SJSA1 (cell line): ENCODE results near the gene IPO13. TPM values are rescaled to one million over a fixed set of nuclear protein-coding genes. Genes with fewer than 3 reads are reported as not detected.

Experiments
- DNase-seq, 2 experiments: peaks; one replicate each; pipeline ENCODE4 v3.0.0-alpha.2; 2015 to 2020; ENCODE audit warnings: low spot score in 2 of 2, low read depth in 1 of 2
- H3K27ac ChIP-seq: fragments of 250-450 bp; sonication (Bioruptor Pico); 2 replicates; pipeline ENCODE4 v1.5.1; 2020; ENCODE audit warnings: mild to moderate bottlenecking, moderate library complexity
- H3K27me3 ChIP-seq: fragments of 250-450 bp; sonication (Bioruptor Pico); replicated peaks from 2 replicates; pipeline ENCODE4 v1.5.1; 2020; ENCODE audit warnings: mild to moderate bottlenecking, moderate library complexity
- H3K36me3 ChIP-seq: fragments of 250-450 bp; sonication (Bioruptor Pico); 2 replicates; pipeline ENCODE4 v1.5.1; 2020; ENCODE audit warnings: mild to moderate bottlenecking
- H3K4me1 ChIP-seq: fragments of 250-450 bp; sonication (Bioruptor Pico); replicated peaks from 2 replicates; pipeline ENCODE4 v1.6.1; 2021; ENCODE audit warnings: mild to moderate bottlenecking
- H3K4me3 ChIP-seq: fragments of 250-450 bp; sonication (Bioruptor Pico); 2 replicates; pipeline ENCODE4 v1.5.1; 2020; ENCODE audit warnings: mild to moderate bottlenecking
- H3K9me3 ChIP-seq: fragments of 250-450 bp; sonication (Bioruptor Pico); replicated peaks from 2 replicates; pipeline ENCODE4 v1.5.1; 2020; ENCODE audit warnings: mild to moderate bottlenecking
- total RNA-seq: library from RNA; depleted of rRNA; stranded (reverse); fragments of >200 nt; shearing (Covaris generic); gene quantifications from 2 replicates; pipeline ENCODE4 v1.2.3, GENCODE V29; 2014

The IPO13 gene
- total RNA-seq, 1 experiment from 2014 or later, result 25.8 TPM

DNA sequence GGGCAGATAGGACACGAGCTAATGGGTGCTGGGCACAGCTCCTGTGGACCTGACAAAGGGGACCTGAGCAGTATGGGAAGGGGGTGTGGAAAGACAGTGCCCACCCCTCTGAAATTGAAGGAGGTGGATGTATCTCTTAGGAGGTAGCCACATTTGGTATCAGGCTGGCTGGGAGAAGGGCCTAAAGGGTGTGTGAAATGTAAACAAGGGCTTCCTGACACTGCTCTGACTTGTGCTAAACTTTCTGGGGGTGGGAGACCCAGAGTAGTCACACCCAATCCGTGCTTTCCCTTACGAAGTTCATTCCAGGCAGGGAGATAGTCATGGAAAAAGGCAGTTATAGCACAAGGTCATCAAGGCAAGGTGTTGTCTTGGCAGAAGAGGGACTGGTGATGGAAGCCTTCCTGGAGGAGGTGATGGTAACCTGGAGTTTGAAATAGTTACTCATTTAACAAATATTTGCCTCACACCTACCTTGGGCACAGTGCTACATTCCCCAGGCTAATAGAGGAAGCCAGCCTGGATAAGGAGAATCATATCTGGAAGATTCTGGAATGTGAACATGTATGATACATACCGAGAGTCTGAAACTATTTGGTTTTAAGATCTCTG lies 39.3 kb downstream of the IPO13 start:
- Histone ChIP-seq H3K4me1 (peaks cover 5% of the 10 kb centered on the region), H3K27me3 (no peaks in the 10 kb centered on the region), H3K9me3 (no peaks in the 10 kb centered on the region), H3K27ac (no peak overlapping the region), H3K4me3 (no peak overlapping the region), H3K36me3 (peaks cover 41% of the 10 kb centered on the region)
- no peak for DNase-seq

DNA sequence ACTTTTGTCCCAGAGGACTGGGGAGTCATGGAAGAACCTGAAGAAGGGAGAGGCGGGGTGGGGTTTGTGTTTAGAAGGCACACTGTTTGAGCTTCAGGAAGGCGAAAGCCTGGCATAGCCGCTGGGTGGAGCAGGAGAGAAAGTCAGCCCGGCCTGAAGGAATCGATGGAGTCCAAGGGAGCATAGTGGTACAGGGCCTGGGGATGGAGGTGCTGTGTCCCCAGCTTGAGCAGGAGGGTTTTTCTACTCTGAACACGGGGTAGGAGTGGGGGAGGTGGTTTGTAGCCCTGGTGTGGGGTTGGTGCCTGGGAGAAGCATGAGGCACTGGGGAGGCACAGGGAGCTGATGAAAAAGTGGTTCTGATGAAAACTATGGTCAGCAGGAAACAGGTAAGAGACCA lies 40.0 kb downstream of the IPO13 start:
- no peak for DNase-seq
- no peak overlapping the region for H3K27ac ChIP-seq
- H3K4me3 ChIP-seq, result no peak overlapping the region
- H3K4me1 ChIP-seq, result peaks cover 8% of the 10 kb centered on the region
- H3K9me3 ChIP-seq, result no peaks in the 10 kb centered on the region
- H3K27me3 ChIP-seq, result no peaks in the 10 kb centered on the region
- H3K36me3 ChIP-seq, result peaks cover 36% of the 10 kb centered on the region

DNA sequence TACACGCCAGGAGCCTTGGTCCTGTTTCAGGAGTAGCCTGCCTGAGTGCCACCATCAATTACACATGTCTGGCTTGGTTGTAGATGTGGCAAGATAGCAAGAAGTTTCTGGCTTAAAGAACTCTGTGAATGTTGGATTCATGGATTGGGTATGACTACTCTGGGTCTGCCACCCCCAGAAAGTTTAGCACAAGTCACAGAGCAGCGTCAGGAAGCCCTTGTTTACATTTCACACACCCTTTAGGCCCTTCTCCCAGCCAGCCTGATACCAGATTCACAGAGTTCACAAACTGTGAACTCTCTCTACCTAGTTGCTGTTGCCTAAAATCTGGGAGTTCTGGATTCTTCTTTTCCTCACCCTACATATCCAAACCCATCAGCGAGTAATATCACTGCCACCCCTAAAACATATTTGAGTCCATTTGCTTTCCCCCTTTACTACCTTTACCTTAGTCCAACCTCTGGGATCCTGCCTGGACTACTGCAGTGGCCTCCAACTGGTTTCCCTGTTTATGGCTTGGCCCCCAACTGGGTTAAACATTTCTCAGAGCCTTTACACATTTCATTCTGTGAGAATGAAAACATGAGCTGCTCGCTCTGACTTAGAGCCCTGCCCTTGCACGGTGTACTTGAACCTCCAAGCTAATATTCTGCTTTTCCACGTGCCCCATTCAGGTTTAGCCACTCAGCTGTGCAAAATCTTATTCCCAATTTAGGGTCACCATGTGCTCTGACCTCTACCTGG lies 40.6 kb downstream of the IPO13 start:
- H3K27ac ChIP-seq, result no peak overlapping the region

GRCh38 chr1:43990271-43991199 lies 43.8 kb downstream of the IPO13 start:
- Histone ChIP-seq H3K36me3 (peaks cover 11% of the 10 kb centered on the region; the same call in 1 of the 2 replicates), H3K4me3 (peak overlapping the region; percentile 47), H3K9me3 (no peaks in the 10 kb centered on the region), H3K27ac (peak overlapping the region; percentile 34), H3K27me3 (no peaks in the 10 kb centered on the region), H3K4me1 (peaks cover 8% of the 10 kb centered on the region)
- no peak for DNase-seq

More for the DNA sequence above, 40.6 kb downstream of the IPO13 start:
- Histone ChIP-seq H3K4me3 (no peak overlapping the region), H3K4me1 (peaks cover 8% of the 10 kb centered on the region), H3K36me3 (peaks cover 30% of the 10 kb centered on the region), H3K27me3 (no peaks in the 10 kb centered on the region), H3K9me3 (no peaks in the 10 kb centered on the region)
- no peak for DNase-seq

- Histone ChIP-seq H3K4me3 (peak overlapping the region; percentile 47), H3K27ac (peak overlapping the region; percentile 34), H3K4me1 (peaks cover 8% of the 10 kb centered on the region), H3K36me3 (peaks cover 5% of the 10 kb centered on the region; the same call in 1 of the 2 replicates), H3K9me3 (no peaks in the 10 kb centered on the region), H3K27me3 (no peaks in the 10 kb centered on the region)
- DNase-seq, result no peak
Observed at GRCh38 chr1:43991200-43991475, 44.4 kb downstream of the IPO13 start.

GRCh38 chr1:43991476-43992231 lies 44.9 kb downstream of the IPO13 start, which contains the start of gene CCDC24:
Gene CCDC24 (plus strand): TSS chr1:43991599. CDS start chr1:43991879, 280 bp downstream.
- Histone ChIP-seq H3K36me3 (no peaks in the 10 kb centered on the region), H3K4me3 (peak within 1 kb of the TSS; percentile 47), H3K27ac (peak within 1 kb of the TSS; percentile 34), H3K9me3 (no peaks in the 10 kb centered on the region), H3K4me1 (peaks cover 8% of the 10 kb centered on the region), H3K27me3 (no peaks in the 10 kb centered on the region)
- peak; percentile 78 to 91 for DNase-seq

DNA sequence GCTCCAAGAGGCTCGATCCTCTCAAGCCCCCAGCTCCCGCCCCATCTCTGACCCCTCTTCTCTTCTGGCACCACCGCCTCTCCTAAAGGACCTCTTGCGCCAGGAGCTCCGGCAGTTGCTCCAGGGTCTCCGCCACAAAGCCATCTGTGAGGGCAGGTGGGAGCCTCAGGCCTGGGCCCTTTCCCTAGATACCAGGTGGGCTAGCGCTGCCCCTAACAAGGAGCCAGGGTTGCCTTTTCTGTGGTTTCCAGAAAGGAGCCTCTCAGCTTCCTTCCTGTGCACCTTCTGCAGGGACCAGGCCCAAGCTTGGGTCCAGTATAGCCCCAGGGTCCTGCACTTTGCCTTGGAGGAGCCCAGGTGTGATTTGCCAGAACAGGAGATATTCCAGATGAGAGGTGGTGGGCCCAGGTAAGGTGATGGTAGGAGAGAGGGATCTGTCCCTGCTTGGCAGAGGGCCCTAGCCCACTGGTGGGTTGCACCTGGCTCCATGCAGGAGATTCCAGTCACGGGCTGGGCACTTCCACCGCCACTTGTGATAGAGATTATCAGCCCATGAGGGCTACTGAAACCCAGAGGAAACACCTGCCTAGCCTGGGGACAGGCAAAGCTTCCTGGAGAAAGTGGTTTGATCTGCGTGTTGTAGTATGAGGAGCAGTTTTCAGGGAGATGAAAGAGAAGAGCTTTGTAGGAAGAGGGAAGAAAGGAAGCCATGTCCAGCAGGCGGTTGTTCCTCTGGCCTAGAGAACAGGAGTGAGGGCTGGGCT lies 45.7 kb downstream of the IPO13 start:
- Histone ChIP-seq H3K4me3 (peak overlapping the region; percentile 47), H3K27ac (no peak overlapping the region), H3K4me1 (peaks cover 8% of the 10 kb centered on the region), H3K36me3 (no peaks in the 10 kb centered on the region), H3K27me3 (no peaks in the 10 kb centered on the region), H3K9me3 (no peaks in the 10 kb centered on the region)
- DNase-seq, result no peak

DNA sequence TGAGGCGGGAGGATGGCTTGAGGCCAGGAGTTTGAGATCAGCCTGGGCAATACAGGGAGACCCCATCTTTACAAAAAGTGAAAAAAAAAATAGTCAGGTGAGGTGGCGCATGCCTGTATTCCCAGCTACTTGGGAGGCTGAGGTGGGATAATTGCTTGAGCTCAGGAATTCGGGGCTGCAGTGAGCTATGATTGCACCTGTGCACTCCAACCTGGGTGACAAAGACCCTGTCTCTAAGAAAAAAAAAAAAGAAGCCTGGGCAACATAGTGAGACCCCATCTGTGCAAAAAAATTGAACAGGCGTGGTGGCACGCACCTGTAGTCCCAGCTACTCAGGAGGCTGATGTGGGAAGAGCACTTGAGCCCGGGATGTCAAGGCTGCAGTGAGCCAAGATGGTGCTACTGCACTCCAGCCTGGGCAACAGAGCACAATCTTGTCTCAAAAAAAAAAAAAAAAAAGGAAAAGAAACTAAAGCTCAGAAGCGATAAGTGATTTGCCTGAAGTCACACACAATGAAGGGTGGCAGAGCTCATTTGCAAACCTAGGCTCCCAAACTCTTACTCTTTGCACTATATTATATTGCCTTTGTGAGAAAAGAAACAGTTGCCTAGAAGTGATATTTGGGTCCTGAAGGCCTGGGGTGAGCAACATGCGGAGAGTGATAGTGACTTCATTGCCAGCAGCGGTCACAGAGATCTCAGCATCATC lies 46.6 kb downstream of the IPO13 start:
- Histone ChIP-seq H3K4me3 (no peak overlapping the region), H3K36me3 (no peaks in the 10 kb centered on the region), H3K4me1 (peaks cover 10% of the 10 kb centered on the region), H3K9me3 (no peaks in the 10 kb centered on the region), H3K27ac (no peak overlapping the region), H3K27me3 (no peaks in the 10 kb centered on the region)
- DNase-seq, result no peak

- Histone ChIP-seq H3K4me3 (no peak overlapping the region), H3K4me1 (peaks cover 13% of the 10 kb centered on the region)
- no peak for DNase-seq
Observed at GRCh38 chr1:43994071-43994470, 47.3 kb downstream of the IPO13 start.

GRCh38 chr1:43994794-43995790 lies 48.3 kb downstream of the IPO13 start:
- no peak overlapping the region for H3K4me3 ChIP-seq
- DNase-seq, result no peak
- no peak overlapping the region for H3K27ac ChIP-seq
- no peaks in the 10 kb centered on the region for H3K36me3 ChIP-seq
- no peaks in the 10 kb centered on the region for H3K27me3 ChIP-seq
- H3K9me3 ChIP-seq, result no peaks in the 10 kb centered on the region
- H3K4me1 ChIP-seq, result peaks cover 13% of the 10 kb centered on the region

More at GRCh38 chr1:43994071-43994470, 47.3 kb downstream of the IPO13 start:
- no peaks in the 10 kb centered on the region for H3K9me3 ChIP-seq
- H3K36me3 ChIP-seq, result no peaks in the 10 kb centered on the region
- H3K27ac ChIP-seq, result no peak overlapping the region
- H3K27me3 ChIP-seq, result no peaks in the 10 kb centered on the region

GRCh38 chr1:43995984-43996732 lies 49.4 kb downstream of the IPO13 start:
- H3K4me3 ChIP-seq, result no peak overlapping the region
- H3K4me1 ChIP-seq, result peaks cover 7% of the 10 kb centered on the region
- no peaks in the 10 kb centered on the region for H3K27me3 ChIP-seq
- H3K36me3 ChIP-seq, result no peaks in the 10 kb centered on the region
- DNase-seq, result no peak
- no peak overlapping the region for H3K27ac ChIP-seq
- no peaks in the 10 kb centered on the region for H3K9me3 ChIP-seq
